ENCODE results near the gene RPL22.
A peak's percentile ranks its signal among the peaks of the same experiment; 100 is the strongest.

Gene RPL22

DNA sequence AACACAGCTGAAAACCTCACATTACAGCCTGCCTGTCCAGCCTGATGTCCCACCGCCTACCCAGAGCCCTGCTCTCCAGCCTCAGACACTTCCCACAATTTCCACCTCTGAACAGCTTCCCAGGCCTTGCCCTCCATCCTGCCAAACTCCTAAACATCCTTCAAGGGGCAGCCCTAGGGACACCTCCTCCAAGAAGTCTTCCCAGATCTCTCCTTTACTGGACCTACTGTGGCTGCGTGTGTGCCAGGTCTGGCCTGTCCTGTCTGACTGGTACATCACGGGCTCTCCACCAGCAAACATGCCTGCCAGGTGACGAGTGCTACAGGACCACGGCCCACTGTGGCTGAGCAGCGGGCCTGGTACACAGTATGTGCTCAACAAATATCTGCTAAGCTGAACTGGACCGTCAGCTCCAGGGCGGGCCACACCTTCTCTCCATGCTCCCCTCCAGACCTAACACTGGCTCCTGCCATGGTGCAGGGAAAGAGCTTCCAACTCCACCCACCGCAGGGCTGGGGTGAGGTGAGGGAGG, 48.0 kb downstream of the RPL22 start:
- DNase-seq = no peak

DNA sequence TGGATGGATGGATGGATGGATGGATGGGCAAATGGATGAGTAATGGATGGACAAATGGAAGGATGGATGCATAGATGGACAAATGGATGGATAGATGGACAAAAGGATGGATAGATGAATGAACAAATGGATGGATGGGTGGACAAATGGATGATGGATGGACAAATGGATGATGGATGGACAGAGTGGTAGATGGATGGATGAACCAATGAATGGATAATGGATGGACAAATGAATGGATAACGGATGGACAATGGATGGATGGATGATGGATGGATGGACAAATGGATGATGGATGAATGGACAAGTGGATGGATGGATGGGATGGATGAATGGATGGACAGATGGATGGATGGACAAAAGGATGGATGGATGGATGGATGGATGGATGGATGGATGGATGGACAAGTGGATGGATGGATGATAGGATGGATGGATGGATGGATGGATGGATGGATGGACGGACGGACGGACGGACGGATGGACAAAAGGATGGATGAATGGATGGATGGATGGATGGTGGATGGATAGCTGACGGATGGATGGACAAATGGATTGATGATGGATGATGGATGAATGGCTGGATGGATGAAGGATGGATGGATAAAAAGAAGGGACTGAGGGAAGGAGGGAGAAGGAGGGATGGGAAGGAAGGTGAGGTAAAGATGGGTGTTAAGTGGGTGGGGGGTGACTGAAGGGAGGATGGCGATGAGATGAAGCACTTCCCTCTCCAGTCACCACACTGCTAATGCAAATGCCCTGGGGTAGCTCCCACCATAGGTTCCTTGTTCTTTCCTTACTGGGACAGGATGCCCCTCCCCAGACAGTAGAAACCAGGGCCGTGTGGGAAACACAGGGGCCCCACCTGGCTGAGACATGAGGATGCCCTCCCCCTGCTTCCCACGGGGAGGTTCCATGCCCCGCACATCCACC, 49.1 kb downstream of the RPL22 start:
- DNase-seq = no peak

DNA sequence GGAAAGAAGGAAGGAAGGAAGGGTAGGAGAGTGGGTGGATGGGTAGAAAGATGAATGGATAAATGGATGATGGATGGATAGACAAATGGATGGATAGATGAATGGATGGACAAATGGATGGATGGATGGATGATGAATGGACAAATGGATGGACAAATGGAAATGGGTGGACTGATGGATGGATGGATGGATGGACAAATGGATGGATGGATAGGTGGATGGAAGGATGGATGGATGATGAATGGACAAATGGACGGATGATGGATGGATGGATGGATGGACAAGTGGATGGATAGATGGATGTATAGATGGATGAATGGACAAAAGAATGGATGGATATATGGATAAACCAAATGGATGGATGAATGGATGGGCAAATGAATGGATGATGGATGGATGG, 49.8 kb downstream of the RPL22 start:
- DNase-seq = no peak

DNA sequence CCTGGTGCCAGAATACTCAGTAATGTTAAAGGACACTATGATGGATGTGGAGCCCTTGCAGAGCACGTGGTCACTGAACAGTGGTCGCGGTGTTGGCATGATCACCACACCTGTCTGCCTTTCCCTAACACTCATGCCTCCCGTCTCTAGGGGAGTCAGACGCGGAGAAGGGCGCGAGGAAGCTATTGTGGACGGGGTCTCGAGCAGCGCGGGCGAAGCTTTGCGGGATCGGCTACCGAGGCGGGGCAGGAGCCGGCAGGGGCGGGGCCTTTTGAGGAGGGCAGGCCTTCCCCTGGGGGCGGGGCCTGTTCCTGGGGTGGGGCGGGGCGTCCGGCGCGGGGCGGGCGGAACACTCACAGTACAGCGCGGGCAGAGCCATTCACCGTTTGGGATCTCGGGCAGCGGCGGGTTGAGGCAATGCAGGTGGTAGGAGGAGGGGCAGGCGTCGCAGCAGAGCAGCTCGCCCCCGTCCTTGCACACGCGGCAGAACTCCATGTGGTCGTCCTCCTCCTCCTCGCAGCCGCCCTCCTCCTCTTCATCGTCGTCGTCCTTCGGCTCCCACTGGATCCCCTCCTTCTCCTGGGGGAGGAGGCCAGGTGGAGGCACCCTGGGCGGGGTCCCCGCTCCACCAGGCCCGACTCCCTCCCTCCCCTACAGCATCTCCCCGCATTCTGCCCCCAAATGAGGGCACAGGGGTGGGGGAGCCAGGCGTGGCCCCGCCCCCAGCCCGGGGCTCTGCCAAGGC, 50.7 kb downstream of the RPL22 start:
- DNase-seq = peak; percentile 71

DNA sequence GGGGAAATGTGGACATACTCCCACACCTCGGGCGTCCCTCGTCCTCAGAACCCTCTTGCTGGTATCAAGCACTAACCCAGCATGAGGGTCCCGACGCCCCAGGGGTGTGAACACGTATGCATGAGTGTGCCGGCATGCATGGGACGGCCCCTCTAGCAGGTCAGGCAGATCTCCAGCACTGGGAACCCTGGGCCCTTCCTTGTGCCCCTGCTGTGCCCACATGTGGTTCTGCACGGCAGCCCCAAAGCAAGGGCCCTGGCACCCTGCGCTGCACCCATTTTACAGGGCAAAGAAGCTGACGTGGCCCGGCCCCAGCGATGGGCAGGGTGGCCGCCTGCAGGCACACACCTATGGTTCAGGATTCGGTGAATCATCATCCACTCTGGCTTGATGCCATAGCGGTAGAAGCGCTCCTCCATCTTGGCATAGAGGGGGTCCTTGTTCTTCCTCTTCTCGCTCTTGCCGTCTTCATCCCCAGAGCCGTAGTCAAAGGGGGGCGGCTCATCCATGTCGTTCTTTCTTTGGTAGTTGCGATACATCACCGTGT, 53.5 kb downstream of the RPL22 start:
- no peak for DNase-seq

DNA sequence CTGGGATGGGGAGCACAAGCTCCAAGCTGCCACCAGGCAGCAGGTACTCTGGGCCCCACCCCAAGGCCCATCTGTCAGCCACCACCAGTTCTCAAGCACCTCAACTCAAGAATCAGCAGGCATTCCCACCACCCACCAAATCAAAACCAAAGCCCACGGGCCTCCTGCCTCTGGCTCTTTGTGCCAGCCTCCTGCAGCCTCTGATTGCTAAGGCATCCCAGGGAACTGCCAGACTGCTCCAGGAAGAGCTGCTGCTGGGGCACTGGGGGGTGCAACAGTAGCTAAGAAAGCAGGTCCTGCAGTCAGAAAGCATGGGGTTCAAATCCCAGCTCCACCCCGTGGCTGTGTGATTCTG, 54.0 kb downstream of the RPL22 start:
- DNase-seq = no peak

DNA sequence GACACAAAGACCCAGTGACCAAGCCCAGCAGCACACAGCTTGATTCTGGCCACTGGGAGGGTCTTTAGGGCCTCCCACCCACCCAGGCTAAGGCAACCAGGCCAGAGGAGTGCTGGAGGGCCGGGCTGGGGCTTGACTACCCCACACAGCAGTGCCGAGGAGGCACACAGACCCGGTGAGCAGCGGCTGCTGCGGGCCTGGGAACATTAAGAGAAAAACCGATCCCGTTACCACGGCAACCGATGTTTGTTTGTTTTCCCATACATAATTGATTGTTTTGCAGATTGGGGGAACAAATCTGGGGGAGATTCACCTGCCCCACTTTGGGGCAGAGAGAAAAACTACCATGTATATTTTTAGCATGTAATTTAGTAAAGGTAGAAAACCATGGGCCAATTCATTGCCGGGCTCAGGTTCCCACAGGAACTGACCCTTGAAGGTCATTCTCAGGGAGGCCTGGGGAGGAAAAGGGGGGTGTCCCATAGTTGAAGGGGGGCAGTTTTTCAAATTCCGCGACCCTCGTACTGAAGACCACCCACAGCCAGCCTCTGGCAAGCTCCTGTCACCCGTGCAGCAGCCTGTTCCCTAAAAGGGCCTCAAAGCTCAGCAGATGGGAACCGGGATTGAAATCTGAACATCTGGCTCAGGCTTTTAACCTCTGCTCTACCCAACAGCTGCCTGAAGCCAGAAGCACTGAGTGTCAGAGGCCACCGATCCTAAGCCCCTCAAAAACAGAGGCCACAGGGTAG, 54.6 kb downstream of the RPL22 start:
- DNase-seq = no peak

DNA sequence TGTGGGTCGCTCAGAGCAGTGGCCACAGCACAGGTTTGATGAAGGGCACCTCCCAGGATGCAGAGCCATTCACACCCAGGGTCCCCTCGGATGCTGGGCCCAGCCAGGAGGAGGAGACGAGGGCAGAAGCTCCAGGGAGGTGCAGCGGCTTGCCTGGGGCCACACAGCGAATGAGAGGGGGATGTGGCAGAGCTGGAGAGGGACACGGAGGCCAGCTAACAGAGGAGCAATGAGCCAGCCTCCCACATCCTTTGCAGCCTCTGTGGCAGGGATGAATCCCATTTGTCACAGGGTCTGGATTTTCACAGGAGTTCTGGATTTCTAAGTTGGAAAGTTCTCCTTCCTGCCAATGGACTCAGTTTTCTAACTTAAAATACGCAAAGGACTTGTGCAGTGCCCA, 55.2 kb downstream of the RPL22 start:
- DNase-seq = no peak

DNA sequence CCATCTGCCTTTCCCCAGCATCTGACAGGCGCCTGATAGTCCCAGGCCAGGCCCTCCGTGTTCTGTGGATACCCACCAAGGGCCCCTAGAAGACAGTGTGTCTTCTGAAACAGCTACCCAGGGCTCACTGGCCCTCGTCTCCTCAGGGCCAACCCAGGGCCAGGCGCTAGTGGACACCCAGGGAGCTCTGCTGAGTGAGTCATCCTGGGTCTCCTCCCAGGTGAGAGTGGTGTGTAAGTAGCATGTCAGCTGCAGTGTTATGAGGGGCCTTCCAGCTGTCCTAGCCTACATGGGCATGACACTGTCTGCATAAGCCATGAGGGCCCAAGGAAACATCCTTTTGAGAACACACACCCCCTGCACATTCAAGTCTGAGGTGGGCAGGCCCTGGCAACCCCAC, 56.0 kb downstream of the RPL22 start:
- DNase-seq = no peak

DNA sequence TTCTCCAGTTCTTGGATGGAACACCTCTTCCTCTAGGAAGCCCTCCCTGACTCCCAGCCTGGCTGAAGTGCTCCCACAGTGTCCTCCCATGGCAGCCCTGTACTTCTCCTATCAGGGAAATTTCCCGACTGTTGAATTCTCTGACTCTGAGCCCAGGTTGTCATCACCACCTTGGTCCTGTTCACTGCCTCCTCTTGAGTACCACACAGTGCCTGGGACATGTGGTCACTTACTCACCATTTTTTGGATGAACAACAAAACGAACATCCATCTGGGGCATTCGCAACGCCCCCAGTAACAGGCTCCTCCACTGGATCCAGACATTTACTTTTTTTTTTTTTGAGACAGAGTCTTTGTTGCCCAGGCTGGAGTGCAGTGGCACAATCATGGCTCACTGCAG, 56.7 kb downstream of the RPL22 start:
- DNase-seq = no peak

DNA sequence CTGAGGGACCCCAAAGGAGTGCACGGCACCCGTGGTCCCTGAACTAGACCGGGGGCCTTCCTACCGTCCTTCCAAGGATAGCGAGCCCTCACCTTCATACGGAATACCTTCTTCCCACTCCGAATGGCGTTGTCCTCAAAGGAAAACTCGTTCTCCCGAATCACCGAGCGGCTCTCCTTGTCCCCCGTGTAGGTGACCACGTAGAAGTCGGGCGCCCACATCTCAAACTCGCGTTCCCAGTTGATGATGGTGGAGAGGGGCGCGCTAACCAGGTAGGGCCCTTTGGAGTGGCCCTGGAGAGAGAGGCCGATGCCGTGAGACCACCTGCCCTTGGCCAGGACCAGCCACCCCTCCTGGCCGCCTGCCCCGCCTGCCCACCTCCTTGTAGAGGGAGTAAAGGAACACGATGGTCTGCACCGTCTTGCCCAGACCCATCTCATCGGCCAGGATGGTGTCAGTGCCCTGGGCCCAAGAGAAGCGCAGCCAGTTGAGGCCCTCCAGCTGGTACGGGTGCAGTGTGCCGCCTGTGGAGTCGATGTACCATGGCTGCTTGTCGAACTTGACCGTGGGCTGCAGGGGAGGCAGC, 57.3 kb downstream of the RPL22 start:
- DNase-seq = no peak

DNA sequence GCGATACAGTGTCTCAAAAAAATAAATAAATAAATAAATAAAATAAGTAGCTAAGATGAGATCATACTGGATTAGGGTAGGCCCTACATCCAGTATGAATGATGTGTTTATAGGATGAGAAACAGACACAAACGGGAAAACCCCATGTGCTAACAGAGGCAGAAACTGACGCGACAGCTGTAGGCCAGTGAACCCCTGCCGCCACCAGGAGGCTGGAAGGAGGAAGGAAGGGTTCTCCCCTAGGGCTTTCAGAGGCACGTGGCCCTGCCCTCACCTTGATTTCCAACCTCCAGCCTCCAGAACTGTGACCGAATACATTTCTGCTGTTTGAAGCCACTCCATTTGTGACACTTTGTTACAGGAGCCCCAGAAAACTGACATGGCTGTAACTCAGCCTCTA, 57.8 kb downstream of the RPL22 start:
- DNase-seq = no peak

DNA sequence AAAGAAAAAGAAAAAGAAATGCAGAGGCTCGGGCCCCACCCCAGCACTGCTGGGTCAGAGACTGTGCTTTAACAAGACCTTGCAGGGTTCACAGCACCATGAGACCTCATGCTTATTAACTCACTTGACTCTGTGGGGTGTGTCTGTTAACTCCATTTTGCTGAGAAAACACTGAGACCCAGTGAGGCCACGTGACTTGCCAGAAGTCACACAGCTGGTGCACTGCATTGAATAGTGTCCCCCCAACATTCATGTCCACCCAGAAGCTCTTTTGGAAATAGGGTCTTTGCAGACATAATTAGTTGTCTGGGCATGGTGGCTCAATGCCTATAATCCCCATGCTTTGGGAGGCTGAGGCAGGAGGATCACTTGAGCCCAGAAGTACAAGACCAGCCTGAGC, 59.0 kb downstream of the RPL22 start:
- DNase-seq = no peak

DNA sequence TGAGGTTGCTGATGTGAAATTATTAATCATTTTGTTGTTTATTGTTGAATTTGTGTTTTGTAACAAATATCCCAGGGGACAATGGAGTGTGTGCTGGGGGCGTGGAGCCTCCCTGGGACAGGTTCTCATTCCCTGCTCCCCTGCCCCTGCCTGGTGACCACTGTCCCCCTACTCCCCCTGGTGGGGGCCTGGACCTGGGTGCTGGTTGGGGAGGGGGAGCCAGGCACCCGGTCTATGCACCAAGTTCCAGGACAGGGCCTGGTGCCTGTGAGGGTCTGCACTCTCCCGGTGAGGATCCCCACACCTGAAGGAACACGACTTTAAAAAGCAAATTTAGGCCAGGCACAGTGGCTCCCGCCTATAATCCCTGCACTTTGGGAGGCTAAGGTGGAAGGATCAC, 61.6 kb downstream of the RPL22 start:
- DNase-seq = no peak

DNA sequence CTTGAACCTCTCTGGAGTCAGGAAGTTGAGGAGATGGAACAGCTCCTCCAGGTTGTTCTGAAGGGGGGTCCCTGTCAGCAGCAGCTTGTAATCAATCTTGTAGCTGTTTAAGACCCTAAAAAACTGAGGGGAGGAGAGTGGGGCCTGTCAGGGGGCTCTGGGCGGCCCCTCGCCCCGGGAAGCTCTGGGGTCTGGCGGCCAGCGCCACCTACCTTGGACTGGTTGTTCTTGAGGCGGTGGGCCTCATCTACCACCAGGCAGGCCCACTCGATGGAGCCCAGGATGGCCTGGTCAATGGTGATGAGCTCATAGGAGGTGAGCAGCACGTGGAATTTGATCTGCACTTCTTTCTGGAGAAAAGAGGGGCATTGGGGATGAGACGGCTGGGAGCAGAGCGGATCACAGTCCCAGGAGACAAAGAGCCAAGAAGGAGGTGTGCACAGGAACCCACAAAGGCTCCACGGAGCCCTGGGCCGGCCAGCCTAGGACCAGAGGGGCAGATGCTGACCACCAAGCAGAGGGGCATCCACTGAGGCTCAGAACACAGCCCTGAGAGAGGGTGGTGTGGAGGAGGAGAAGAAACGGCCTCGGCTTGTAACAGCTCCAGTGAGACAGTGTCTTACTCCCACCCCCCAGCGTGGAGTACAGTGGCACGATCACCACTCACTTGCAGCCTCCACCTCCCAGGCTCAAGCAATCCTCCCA, 62.7 kb downstream of the RPL22 start:
- DNase-seq = no peak
